Peyer's patch (tissue), 4 donors: ENCODE measurements around the gene PEX7.

ENCODE experiments used
- CTCF ChIP-seq, 6 experiments: fragments of 450-650 bp in 4 of 6; fragments of 200-600 bp in 2 of 6; sonication (generic) in 1 of 6; IDR thresholded peaks; one replicate each; pipeline ENCODE4 v1.5.1; 2017 to 2019; ENCODE audit warnings: antibody characterized with exemption in 6 of 6, mild to moderate bottlenecking in 3 of 6, moderate library complexity in 1 of 6
- POLR2A ChIP-seq, 2 donors: fragments of 450-650 bp; IDR thresholded peaks; one replicate each; pipeline ENCODE4 v1.5.1; 2017; ENCODE audit warnings: antibody characterized with exemption in 2 of 2, mild to moderate bottlenecking in 2 of 2, moderate library complexity in 2 of 2

DNA sequence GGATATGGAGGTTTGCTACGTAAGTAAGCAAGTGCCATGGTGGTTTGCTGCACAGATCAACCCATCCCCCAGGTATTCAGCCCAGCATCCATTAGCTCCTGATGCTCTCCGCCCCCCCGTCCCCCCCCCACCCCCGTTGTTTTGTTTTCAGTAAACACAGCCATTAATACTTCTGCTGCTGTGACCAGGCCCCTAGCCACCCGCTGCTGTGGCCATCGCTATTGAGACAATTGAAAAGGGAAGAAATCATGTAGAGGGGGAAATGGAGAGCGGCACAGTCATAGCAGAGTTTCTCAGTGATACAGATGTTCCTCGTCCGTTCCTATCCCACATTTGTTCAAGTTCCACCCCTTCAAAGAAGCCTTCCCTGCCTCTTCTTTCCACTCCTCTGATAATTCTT lies 124.6 kb downstream of the PEX7 start:
- no peak for TF ChIP-seq CTCF (IDR thresholded peaks at IDR 0.05)
- TF ChIP-seq POLR2A (IDR thresholded peaks at IDR 0.05): no peak
